IPS-18a (cell line): ENCODE measurements around the gene CIDEB.

Experiments used
- H3K27ac ChIP-seq: one replicate; pipeline ENCODE4 v1.5.1; 2013; ENCODE audit warnings: low read length
- H3K27me3 ChIP-seq: one replicate; pipeline ENCODE4 v1.6.1; 2013; ENCODE audit warnings: mild to moderate bottlenecking, low read length; ENCODE audit not compliant: control insufficient read depth, insufficient read depth
- H3K36me3 ChIP-seq: one replicate; pipeline ENCODE4 v1.6.1; 2013; ENCODE audit warnings: low read depth, low read length; ENCODE audit not compliant: control insufficient read depth
- H3K4me1 ChIP-seq: one replicate; pipeline ENCODE4 v1.6.1; 2013; ENCODE audit warnings: low read depth, low read length; ENCODE audit not compliant: control insufficient read depth
- H3K4me3 ChIP-seq: one replicate; pipeline ENCODE4 v1.5.1; 2013; ENCODE audit warnings: low read length
- H3K9ac ChIP-seq: one replicate; pipeline ENCODE4 v1.6.1; 2013; ENCODE audit warnings: mild to moderate bottlenecking, low read length, moderate library complexity
- H3K9me3 ChIP-seq: one replicate; pipeline ENCODE4 v1.6.1; 2013; ENCODE audit warnings: low read depth, low read length; ENCODE audit not compliant: control insufficient read depth

CIDEB gene

GRCh38 chr14:24316597-24316950, 8.8 kb upstream of the CIDEB start:
- Histone ChIP-seq H3K27ac (no peak overlapping the region), H3K27me3 (peaks cover 35% of the 10 kb centered on the region), H3K36me3 (peaks cover 3% of the 10 kb centered on the region), H3K4me1 (no peaks in the 10 kb centered on the region), H3K9ac (no peak overlapping the region), H3K4me3 (no peak overlapping the region), H3K9me3 (no peaks in the 10 kb centered on the region)

GRCh38 chr14:24315807-24316596, 8.2 kb upstream of the CIDEB start:
- H3K36me3 ChIP-seq: peaks cover 3% of the 10 kb centered on the region
- H3K9me3 ChIP-seq: no peaks in the 10 kb centered on the region
- H3K9ac ChIP-seq: no peak overlapping the region
- no peak overlapping the region for H3K4me3 ChIP-seq
- no peak overlapping the region for H3K27ac ChIP-seq
- H3K27me3 ChIP-seq: peaks cover 35% of the 10 kb centered on the region
- no peaks in the 10 kb centered on the region for H3K4me1 ChIP-seq

DNA sequence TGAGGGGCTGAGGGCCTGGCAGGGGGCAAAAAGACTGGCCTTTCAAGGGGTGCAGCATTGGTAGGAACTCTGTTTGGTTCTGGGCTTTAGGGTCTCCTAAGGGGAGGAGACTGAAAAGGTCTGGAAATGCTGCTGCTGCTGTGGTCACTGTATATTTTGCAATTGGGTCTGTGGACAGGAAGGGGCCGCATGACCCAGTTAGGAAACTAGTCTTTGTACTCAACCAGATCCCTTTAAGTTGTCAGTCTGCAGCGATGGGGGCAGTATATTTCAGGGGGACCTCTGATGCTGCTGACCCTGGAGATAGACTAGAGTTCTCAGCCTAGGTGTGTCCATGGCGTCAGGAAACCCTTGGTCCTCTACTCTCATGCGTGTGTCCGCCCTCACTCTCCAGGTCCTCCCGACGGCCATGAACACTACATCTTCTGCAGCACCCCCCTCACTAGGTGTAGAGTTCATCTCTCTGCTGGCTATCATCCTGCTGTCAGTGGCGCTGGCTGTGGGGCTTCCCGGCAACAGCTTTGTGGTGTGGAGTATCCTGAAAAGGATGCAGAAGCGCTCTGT, 7.5 kb upstream of the CIDEB start:
- no peaks in the 10 kb centered on the region for H3K4me1 ChIP-seq
- no peaks in the 10 kb centered on the region for H3K9me3 ChIP-seq
- H3K9ac ChIP-seq: no peak overlapping the region
- H3K4me3 ChIP-seq: no peak overlapping the region
- H3K27ac ChIP-seq: no peak overlapping the region
- peaks cover 34% of the 10 kb centered on the region for H3K27me3 ChIP-seq
- peaks cover 3% of the 10 kb centered on the region for H3K36me3 ChIP-seq

GRCh38 chr14:24314377-24315193, 6.8 kb upstream of the CIDEB start:
- Histone ChIP-seq H3K36me3 (peaks cover 3% of the 10 kb centered on the region), H3K9me3 (no peaks in the 10 kb centered on the region), H3K27me3 (peaks cover 26% of the 10 kb centered on the region), H3K27ac (no peak overlapping the region), H3K9ac (no peak overlapping the region), H3K4me1 (no peaks in the 10 kb centered on the region), H3K4me3 (no peak overlapping the region)

GRCh38 chr14:24313913-24314312, 6.1 kb upstream of the CIDEB start:
- Histone ChIP-seq H3K36me3 (peaks cover 3% of the 10 kb centered on the region), H3K9ac (no peak overlapping the region), H3K27ac (no peak overlapping the region), H3K9me3 (no peaks in the 10 kb centered on the region), H3K4me1 (no peaks in the 10 kb centered on the region), H3K27me3 (peaks cover 20% of the 10 kb centered on the region), H3K4me3 (no peak overlapping the region)

DNA sequence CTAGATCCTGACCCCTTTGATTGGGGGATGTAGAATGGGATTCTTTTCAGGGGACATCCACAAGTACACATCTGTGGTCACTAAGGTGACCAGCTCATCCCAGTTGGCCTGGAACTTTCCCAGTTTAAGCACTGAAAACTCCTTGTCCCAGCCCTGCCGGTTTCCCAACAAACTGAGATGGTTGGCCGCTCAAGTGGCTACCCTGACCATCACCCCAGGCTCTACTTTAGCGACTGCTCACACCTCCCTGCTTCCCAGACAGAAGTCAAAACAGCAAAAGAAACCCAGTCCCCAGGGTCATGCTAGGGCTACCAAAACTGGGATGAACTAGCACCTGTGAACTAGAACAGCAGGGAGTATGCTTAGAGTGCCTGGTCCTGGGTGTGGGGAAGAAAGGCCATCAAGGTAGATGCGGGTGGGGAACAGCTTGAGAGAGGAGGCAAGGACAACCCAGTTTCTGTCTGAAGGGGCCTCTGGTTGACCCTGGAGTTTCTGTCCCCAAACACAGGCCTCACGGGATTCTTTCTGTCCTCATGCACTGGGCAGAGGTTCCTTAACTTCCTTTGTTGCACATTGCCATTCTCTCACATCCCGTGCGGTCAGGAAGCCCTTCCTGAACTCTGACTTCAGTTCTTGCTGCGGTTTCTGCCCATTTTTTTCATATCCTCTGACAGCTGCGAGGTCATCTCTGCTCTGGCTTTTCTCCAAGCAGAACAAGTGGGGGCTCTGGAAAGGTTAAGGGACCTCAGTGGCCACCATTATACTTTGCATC, 5.1 kb upstream of the CIDEB start:
- H3K36me3 ChIP-seq: peaks cover 3% of the 10 kb centered on the region
- H3K27me3 ChIP-seq: peaks cover 12% of the 10 kb centered on the region
- no peaks in the 10 kb centered on the region for H3K9me3 ChIP-seq
- no peak overlapping the region for H3K27ac ChIP-seq
- no peak overlapping the region for H3K9ac ChIP-seq
- no peaks in the 10 kb centered on the region for H3K4me1 ChIP-seq
- H3K4me3 ChIP-seq: no peak overlapping the region

- Histone ChIP-seq H3K9me3 (no peaks in the 10 kb centered on the region), H3K27ac (no peak overlapping the region), H3K36me3 (peaks cover 4% of the 10 kb centered on the region), H3K4me3 (no peak overlapping the region), H3K9ac (no peak overlapping the region), H3K27me3 (peaks cover 3% of the 10 kb centered on the region), H3K4me1 (no peaks in the 10 kb centered on the region)
Measured at GRCh38 chr14:24311837-24312615, 4.2 kb upstream of the CIDEB start.

GRCh38 chr14:24310646-24311604, 3.1 kb upstream of the CIDEB start, which contains the start of gene LTB4R:
Gene LTB4R, plus strand, starts transcription at chr14:24311502. Its CDS starts 4,150 bp downstream, at chr14:24315652.
- H3K9ac ChIP-seq: no peak within 1 kb of the TSS
- H3K4me1 ChIP-seq: no peaks in the 10 kb centered on the region
- no peaks in the 10 kb centered on the region for H3K27me3 ChIP-seq
- no peaks in the 10 kb centered on the region for H3K9me3 ChIP-seq
- peaks cover 15% of the 10 kb centered on the region for H3K36me3 ChIP-seq
- H3K4me3 ChIP-seq: no peak within 1 kb of the TSS
- no peak within 1 kb of the TSS for H3K27ac ChIP-seq

GRCh38 chr14:24310265-24310645, 2.5 kb upstream of the CIDEB start:
- H3K4me3 ChIP-seq: no peak overlapping the region
- no peak overlapping the region for H3K27ac ChIP-seq
- no peak overlapping the region for H3K9ac ChIP-seq
- no peaks in the 10 kb centered on the region for H3K27me3 ChIP-seq
- H3K9me3 ChIP-seq: no peaks in the 10 kb centered on the region
- no peaks in the 10 kb centered on the region for H3K4me1 ChIP-seq
- H3K36me3 ChIP-seq: peaks cover 21% of the 10 kb centered on the region
